ENCODE results near the gene SKAP1. TPM values are rescaled to one million over a fixed set of nuclear protein-coding genes. Genes with fewer than 3 reads are reported as not detected.

The SKAP1 gene
- total and polyA plus RNA-seq, 2 donors from 2014 or later = 34.8 to 42.6 TPM

DNA sequence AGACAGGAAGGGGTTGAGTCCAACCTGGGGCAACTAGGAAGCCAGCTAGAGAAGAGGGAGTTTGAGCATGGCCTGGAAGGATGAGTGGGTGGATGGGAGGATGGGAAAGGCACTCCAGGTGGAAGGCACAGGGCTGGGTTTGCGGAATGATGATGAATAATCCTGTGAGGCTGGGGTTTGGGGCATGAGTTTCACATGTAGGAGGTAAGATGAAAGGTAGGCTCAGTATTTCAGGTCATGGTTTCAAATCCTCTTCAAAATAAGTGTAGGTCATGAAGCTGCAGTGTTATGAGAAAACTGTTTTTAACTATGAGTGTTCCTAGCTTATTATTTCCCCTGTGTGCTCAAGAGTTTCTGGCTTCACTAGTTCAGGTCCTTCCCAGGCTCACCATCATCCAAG lies 130.3 kb downstream of the SKAP1 start:
- no peaks in the 10 kb centered on the region for H3K36me3 ChIP-seq (ENCODE audit: control insufficient read depth in 2 of 3, insufficient read depth in 3 of 3, low read length in 3 of 3)
- H3K9ac ChIP-seq (ENCODE audit: low read length in 3 of 3) = no peak overlapping the region
- H3K27ac ChIP-seq (ENCODE audit: low read depth in 2 of 2, low read length in 2 of 2) = no peak overlapping the region
- FAIRE-seq (no peak), DNase-seq (no peak)
- TF ChIP-seq, protein P1, sequence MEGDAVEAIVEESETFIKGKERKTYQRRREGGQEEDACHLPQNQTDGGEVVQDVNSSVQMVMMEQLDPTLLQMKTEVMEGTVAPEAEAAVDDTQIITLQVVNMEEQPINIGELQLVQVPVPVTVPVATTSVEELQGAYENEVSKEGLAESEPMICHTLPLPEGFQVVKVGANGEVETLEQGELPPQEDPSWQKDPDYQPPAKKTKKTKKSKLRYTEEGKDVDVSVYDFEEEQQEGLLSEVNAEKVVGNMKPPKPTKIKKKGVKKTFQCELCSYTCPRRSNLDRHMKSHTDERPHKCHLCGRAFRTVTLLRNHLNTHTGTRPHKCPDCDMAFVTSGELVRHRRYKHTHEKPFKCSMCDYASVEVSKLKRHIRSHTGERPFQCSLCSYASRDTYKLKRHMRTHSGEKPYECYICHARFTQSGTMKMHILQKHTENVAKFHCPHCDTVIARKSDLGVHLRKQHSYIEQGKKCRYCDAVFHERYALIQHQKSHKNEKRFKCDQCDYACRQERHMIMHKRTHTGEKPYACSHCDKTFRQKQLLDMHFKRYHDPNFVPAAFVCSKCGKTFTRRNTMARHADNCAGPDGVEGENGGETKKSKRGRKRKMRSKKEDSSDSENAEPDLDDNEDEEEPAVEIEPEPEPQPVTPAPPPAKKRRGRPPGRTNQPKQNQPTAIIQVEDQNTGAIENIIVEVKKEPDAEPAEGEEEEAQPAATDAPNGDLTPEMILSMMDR (IDR thresholded peaks at IDR 0.05; ENCODE audit: borderline replicate concordance, extremely low read depth, insufficient read depth) = no peak
- peaks cover 0 to under 1% (median 0%) of the 10 kb centered on the region in 3 donors for H3K4me1 ChIP-seq (ENCODE audit: control insufficient read depth in 2 of 3, insufficient read depth in 2 of 3, low read depth in 1 of 3, low read length in 3 of 3)
- no peak overlapping the region for H3K4me3 ChIP-seq (ENCODE audit: low read length in 3 of 3)
- no peaks in the 10 kb centered on the region for H3K27me3 ChIP-seq (ENCODE audit: control insufficient read depth, insufficient read depth, low read length)
- intact Hi-C loops (cut with DNase I) = no loop called here
- no peaks in the 10 kb centered on the region for H3K9me3 ChIP-seq (ENCODE audit: control insufficient read depth in 2 of 3, insufficient read depth in 1 of 3, low read length in 3 of 3)

DNA sequence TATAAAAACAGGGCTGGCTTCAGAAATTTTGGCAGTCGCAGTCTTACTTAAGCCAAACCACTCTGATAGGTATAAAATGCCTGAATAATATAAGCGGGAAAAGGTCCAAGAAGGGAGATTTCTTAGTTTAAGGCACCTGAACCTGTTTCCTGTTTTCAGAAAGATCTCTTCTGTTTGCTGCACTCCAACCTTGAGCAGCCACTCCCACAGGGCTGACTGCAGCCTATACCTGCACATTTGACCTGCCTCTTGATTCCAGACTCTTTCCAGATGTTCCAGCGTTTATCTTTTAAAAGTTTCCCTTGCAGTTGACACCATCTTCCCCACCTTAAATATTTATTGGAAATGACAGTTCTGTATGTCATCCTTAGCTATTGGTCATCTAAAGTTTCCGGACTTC lies 132.2 kb downstream of the SKAP1 start:
- Histone ChIP-seq H3K9ac (ENCODE audit: low read length in 3 of 3) (no peak overlapping the region), H3K9me3 (ENCODE audit: control insufficient read depth in 2 of 3, insufficient read depth in 1 of 3, low read length in 3 of 3) (no peaks in the 10 kb centered on the region), H3K4me1 (ENCODE audit: control insufficient read depth in 2 of 3, insufficient read depth in 2 of 3, low read depth in 1 of 3, low read length in 3 of 3) (peaks cover 0 to 5% (median 0%) of the 10 kb centered on the region in 3 donors), H3K27me3 (ENCODE audit: control insufficient read depth, insufficient read depth, low read length) (no peaks in the 10 kb centered on the region), H3K27ac (ENCODE audit: low read depth in 2 of 2, low read length in 2 of 2) (peak overlapping the region in 1 of 2 donors; percentile 5), H3K4me3 (ENCODE audit: low read length in 3 of 3) (no peak overlapping the region), H3K36me3 (ENCODE audit: control insufficient read depth in 2 of 3, insufficient read depth in 3 of 3, low read length in 3 of 3) (no peaks in the 10 kb centered on the region)
- no peak for FAIRE-seq
- TF ChIP-seq, protein P1 (IDR thresholded peaks at IDR 0.05; ENCODE audit: borderline replicate concordance, extremely low read depth, insufficient read depth) = no peak
- intact Hi-C loops (cut with DNase I) = no loop called here
- peak in 1 of 5 donors; percentile 12 for DNase-seq

DNA sequence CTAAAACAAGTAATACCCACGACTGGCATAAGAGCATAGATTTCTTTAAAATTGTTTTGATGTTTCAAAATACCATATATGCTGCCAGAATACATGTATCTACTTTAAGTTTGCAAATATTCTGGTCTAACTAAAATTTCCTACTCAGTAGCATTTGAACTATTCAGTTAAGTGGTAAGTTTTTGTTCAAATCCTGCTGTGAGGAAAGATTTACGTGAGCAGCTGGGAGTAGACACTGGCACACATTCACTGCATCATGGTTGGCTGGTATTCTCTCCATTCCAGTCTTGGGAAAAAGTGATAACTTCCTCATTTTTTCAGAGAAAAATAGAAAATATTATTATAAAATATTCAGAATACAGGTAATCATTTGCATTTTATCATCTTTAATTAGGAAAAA lies 133.6 kb downstream of the SKAP1 start:
- FAIRE-seq = no peak
- TF ChIP-seq, protein P1 (IDR thresholded peaks at IDR 0.05; ENCODE audit: borderline replicate concordance, extremely low read depth, insufficient read depth) = no peak
- intact Hi-C loops (cut with DNase I) = no loop called here
- no peaks in the 10 kb centered on the region for H3K36me3 ChIP-seq (ENCODE audit: control insufficient read depth in 2 of 3, insufficient read depth in 3 of 3, low read length in 3 of 3)
- H3K27ac ChIP-seq (ENCODE audit: low read depth in 2 of 2, low read length in 2 of 2) = no peak overlapping the region
- H3K4me1 ChIP-seq (ENCODE audit: control insufficient read depth in 2 of 3, insufficient read depth in 2 of 3, low read depth in 1 of 3, low read length in 3 of 3) = peaks cover 0 to 5% (median 0%) of the 10 kb centered on the region in 3 donors
- H3K4me3 ChIP-seq (ENCODE audit: low read length in 3 of 3) = no peak overlapping the region
- no peak overlapping the region for H3K9ac ChIP-seq (ENCODE audit: low read length in 3 of 3)
- H3K27me3 ChIP-seq (ENCODE audit: control insufficient read depth, insufficient read depth, low read length) = no peaks in the 10 kb centered on the region
- no peaks in the 10 kb centered on the region for H3K9me3 ChIP-seq (ENCODE audit: control insufficient read depth in 2 of 3, insufficient read depth in 1 of 3, low read length in 3 of 3)
- DNase-seq = no peak

Data from kidney (tissue), 14 donors.